ENCODE data around the gene PEF1.
A peak's percentile ranks its signal among the peaks of the same experiment; 100 is the strongest.

The PEF1 gene

GRCh38 chr1:31655104-31655503 is 10.4 kb upstream of the PEF1 start:
- H3K4me1 ChIP-seq = peaks cover 41 to 68% (median 49%) of the 10 kb centered on the region in 10 experiments
- peak overlapping the region in 4 of 11 experiments; percentile 35 to 91 (median 86); a peak in 4 of 22 replicates for H3K27ac ChIP-seq
- H3K27me3 ChIP-seq = no peaks in the 10 kb centered on the region
- H3K9ac ChIP-seq = peak overlapping the region in 1 of 11 experiments; percentile 6; a peak in 2 of 22 replicates
- H3K36me3 ChIP-seq = no peaks in the 10 kb centered on the region
- TF ChIP-seq Cebpa-rat (IDR thresholded peaks at IDR 0.05) = no peak
- H4K20me1 ChIP-seq = no peaks in the 10 kb centered on the region
- H3K4me2 ChIP-seq = peak overlapping the region in 6 of 11 experiments; percentile 83 to 99 (median 92); a peak in 9 of 22 replicates
- no peaks in the 10 kb centered on the region for H3K9me3 ChIP-seq (replicated peaks in 1 of 11)
- H3K4me3 ChIP-seq = no peak overlapping the region

- H3K4me2 ChIP-seq = no peak overlapping the region
- TF ChIP-seq Cebpa-rat (IDR thresholded peaks at IDR 0.05) = no peak
- no peaks in the 10 kb centered on the region for H3K36me3 ChIP-seq
- peak overlapping the region in 2 of 11 experiments; percentile 0 to 3; a peak in 1 of 22 replicates for H3K27ac ChIP-seq
- no peak overlapping the region for H3K9ac ChIP-seq
- H4K20me1 ChIP-seq = no peaks in the 10 kb centered on the region
- peaks cover 34 to 61% (median 43%) of the 10 kb centered on the region in 10 experiments for H3K4me1 ChIP-seq
- H3K9me3 ChIP-seq (replicated peaks in 1 of 11) = no peaks in the 10 kb centered on the region
- H3K4me3 ChIP-seq = no peak overlapping the region
- H3K27me3 ChIP-seq = no peaks in the 10 kb centered on the region
Observed at GRCh38 chr1:31654474-31654776, 9.7 kb upstream of the PEF1 start.

- Histone ChIP-seq H4K20me1 (no peaks in the 10 kb centered on the region), H3K9me3 (replicated peaks in 1 of 11) (no peaks in the 10 kb centered on the region), H3K9ac (no peak overlapping the region), H3K36me3 (no peaks in the 10 kb centered on the region), H3K27ac (peak overlapping the region in 2 of 11 experiments; percentile 0 to 3; a peak in 1 of 22 replicates), H3K4me1 (peaks cover 29 to 56% (median 37%) of the 10 kb centered on the region in 10 experiments), H3K27me3 (no peaks in the 10 kb centered on the region), H3K4me2 (no peak overlapping the region), H3K4me3 (no peak overlapping the region)
- TF ChIP-seq Cebpa-rat (IDR thresholded peaks at IDR 0.05) = no peak
Observed at GRCh38 chr1:31653717-31654473, 9.2 kb upstream of the PEF1 start.

GRCh38 chr1:31652891-31653499 is 8.3 kb upstream of the PEF1 start:
- Histone ChIP-seq H3K4me1 (peaks cover 20 to 51% (median 30%) of the 10 kb centered on the region in 10 experiments), H3K9me3 (replicated peaks in 1 of 11) (no peaks in the 10 kb centered on the region), H3K27ac (no peak overlapping the region), H3K4me3 (no peak overlapping the region), H4K20me1 (no peaks in the 10 kb centered on the region), H3K4me2 (no peak overlapping the region), H3K9ac (no peak overlapping the region), H3K27me3 (no peaks in the 10 kb centered on the region), H3K36me3 (no peaks in the 10 kb centered on the region)
- no peak for TF ChIP-seq Cebpa-rat (IDR thresholded peaks at IDR 0.05)

- Histone ChIP-seq H3K36me3 (no peaks in the 10 kb centered on the region), H3K4me1 (peaks cover 7 to 39% (median 18%) of the 10 kb centered on the region in 10 experiments), H3K27ac (no peak overlapping the region), H4K20me1 (no peaks in the 10 kb centered on the region), H3K4me2 (no peak overlapping the region), H3K9ac (no peak overlapping the region), H3K9me3 (replicated peaks in 1 of 11) (no peaks in the 10 kb centered on the region), H3K27me3 (no peaks in the 10 kb centered on the region), H3K4me3 (no peak overlapping the region)
- TF ChIP-seq Cebpa-rat (IDR thresholded peaks at IDR 0.05) = no peak
Observed at GRCh38 chr1:31651766-31652165, 7.1 kb upstream of the PEF1 start.

GRCh38 chr1:31651089-31651420 is 6.4 kb upstream of the PEF1 start:
- H3K27ac ChIP-seq = no peak overlapping the region
- no peaks in the 10 kb centered on the region for H3K36me3 ChIP-seq
- no peak for TF ChIP-seq Cebpa-rat (IDR thresholded peaks at IDR 0.05)
- H3K9me3 ChIP-seq (replicated peaks in 1 of 11) = no peaks in the 10 kb centered on the region
- H3K4me2 ChIP-seq = no peak overlapping the region
- no peak overlapping the region for H3K9ac ChIP-seq
- H4K20me1 ChIP-seq = no peaks in the 10 kb centered on the region
- peaks cover 2 to 33% (median 10%) of the 10 kb centered on the region in 10 experiments for H3K4me1 ChIP-seq
- no peaks in the 10 kb centered on the region for H3K27me3 ChIP-seq
- no peak overlapping the region for H3K4me3 ChIP-seq

GRCh38 chr1:31650161-31651088 is 5.7 kb upstream of the PEF1 start:
- TF ChIP-seq Cebpa-rat (IDR thresholded peaks at IDR 0.05) = no peak
- H3K4me1 ChIP-seq = peaks cover 5 to 33% (median 10%) of the 10 kb centered on the region in 10 experiments; a peak in 19 of 20 replicates
- no peak overlapping the region for H3K27ac ChIP-seq
- no peak overlapping the region for H3K4me3 ChIP-seq
- no peaks in the 10 kb centered on the region for H3K9me3 ChIP-seq (replicated peaks in 1 of 11)
- H4K20me1 ChIP-seq = no peaks in the 10 kb centered on the region
- no peak overlapping the region for H3K9ac ChIP-seq
- no peaks in the 10 kb centered on the region for H3K27me3 ChIP-seq
- no peak overlapping the region for H3K4me2 ChIP-seq
- no peaks in the 10 kb centered on the region for H3K36me3 ChIP-seq

- Histone ChIP-seq H3K27me3 (no peaks in the 10 kb centered on the region), H4K20me1 (no peaks in the 10 kb centered on the region), H3K27ac (no peak overlapping the region), H3K4me1 (peaks cover 9 to 23% (median 12%) of the 10 kb centered on the region in 10 experiments), H3K4me3 (no peak overlapping the region), H3K9me3 (replicated peaks in 1 of 11) (no peaks in the 10 kb centered on the region), H3K4me2 (peak overlapping the region in 1 of 11 experiments; percentile 22; a peak in 2 of 22 replicates), H3K36me3 (no peaks in the 10 kb centered on the region), H3K9ac (no peak overlapping the region)
- TF ChIP-seq Cebpa-rat (IDR thresholded peaks at IDR 0.05) = no peak
Observed at GRCh38 chr1:31648641-31649357, 4.1 kb upstream of the PEF1 start.
